ENCODE data around the gene CDCA4. TPM values are rescaled to one million over a fixed set of nuclear protein-coding genes. Genes with fewer than 3 reads are reported as not detected.

The CDCA4 gene
- total RNA-seq, 1 donor from 2014 or later = 6.9 TPM

DNA sequence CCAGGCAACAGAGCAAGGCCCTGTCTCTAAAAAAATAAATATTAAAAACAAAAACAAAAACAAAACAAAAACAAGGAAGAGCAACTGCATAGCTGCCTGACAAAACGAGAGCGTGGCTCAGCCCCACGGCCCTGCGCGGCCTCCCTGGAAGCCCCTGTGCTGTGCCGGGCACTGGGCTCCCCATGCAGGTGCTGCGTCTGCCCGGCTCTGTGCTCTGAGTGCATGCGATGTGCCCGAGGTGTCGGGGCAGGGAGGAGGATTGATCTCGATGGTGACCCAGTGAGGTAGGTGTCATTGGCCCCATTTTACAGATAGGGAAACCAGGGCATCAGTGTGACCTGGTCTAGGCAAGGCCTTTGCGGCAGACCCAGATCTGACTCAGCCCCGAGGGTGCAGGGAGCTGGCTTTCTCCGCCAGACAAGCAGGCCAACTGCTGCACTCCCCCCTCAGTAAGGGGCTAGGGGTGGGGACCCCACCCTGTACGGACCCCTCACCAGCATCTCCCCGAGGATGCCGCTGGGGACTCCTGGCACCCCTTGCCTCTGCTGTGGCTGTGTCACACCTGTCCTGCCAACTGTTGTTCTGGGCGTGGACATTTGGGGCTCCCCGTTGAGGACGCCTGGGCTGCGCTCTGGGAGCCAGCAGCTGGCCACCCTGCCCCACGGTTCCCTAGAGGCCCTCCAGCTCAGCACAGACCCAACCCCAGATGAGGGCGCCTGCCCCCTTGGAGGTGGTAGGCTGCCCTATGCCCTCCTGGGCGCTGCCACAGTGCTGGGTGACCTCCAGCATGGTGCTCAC is 29.1 kb upstream of the CDCA4 start:
- no peak for ATAC-seq
- intact Hi-C loops (cut with DNase I) = loop anchor here (10.0 kb wide), 1 partner anchor 75 kb away; the partner anchor contains the start of gene AHNAK2
- Histone ChIP-seq H3K9me3 (no peaks in the 10 kb centered on the region), H3K36me3 (peaks cover 24% of the 10 kb centered on the region), H3K27ac (no peak overlapping the region), H3K4me3 (no peak overlapping the region), H3K27me3 (ENCODE audit: low read depth) (no peaks in the 10 kb centered on the region), H3K4me1 (peaks cover 10% of the 10 kb centered on the region)
- TF ChIP-seq, protein P1, sequence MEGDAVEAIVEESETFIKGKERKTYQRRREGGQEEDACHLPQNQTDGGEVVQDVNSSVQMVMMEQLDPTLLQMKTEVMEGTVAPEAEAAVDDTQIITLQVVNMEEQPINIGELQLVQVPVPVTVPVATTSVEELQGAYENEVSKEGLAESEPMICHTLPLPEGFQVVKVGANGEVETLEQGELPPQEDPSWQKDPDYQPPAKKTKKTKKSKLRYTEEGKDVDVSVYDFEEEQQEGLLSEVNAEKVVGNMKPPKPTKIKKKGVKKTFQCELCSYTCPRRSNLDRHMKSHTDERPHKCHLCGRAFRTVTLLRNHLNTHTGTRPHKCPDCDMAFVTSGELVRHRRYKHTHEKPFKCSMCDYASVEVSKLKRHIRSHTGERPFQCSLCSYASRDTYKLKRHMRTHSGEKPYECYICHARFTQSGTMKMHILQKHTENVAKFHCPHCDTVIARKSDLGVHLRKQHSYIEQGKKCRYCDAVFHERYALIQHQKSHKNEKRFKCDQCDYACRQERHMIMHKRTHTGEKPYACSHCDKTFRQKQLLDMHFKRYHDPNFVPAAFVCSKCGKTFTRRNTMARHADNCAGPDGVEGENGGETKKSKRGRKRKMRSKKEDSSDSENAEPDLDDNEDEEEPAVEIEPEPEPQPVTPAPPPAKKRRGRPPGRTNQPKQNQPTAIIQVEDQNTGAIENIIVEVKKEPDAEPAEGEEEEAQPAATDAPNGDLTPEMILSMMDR (IDR thresholded peaks at IDR 0.05) = no peak
- peak; percentile 30 for DNase-seq

- Histone ChIP-seq H3K4me3 (no peak overlapping the region), H3K9me3 (no peaks in the 10 kb centered on the region), H3K27me3 (ENCODE audit: low read depth) (no peaks in the 10 kb centered on the region), H3K4me1 (peaks cover 10% of the 10 kb centered on the region), H3K36me3 (peaks cover 24% of the 10 kb centered on the region), H3K27ac (no peak overlapping the region)
- ATAC-seq (no peak), DNase-seq (peak; percentile 44)
- intact Hi-C loops (cut with DNase I) = loop anchor here (10.0 kb wide), 1 partner anchor 73 kb away; the partner anchor contains the start of gene AHNAK2
- TF ChIP-seq, protein P1 (IDR thresholded peaks at IDR 0.05) = no peak
These were observed 26.6 kb upstream of the CDCA4 start for GRCh38 chr14:105047283-105048016.

DNA sequence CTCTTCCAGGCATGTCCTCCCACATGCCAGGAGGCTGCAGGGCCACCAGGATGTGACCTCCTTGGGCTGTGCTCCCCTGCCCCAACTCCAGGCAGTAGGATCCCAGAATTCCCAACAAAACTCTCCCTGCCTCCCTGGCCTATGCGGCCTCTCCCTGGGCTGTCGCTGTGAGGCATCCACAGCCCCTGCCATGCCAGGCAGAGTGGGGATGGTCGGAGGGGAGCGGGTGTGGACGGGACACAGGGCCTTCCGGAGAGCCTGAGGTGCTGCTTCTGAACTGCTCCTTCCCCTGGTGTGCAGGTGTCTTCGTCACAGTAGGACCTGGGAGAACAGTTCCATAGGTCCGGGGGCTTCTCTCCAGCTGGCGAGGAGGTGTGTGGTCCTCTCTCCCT is 26.0 kb upstream of the CDCA4 start:
- H3K4me3 ChIP-seq = no peak overlapping the region
- peak; percentile 34 for DNase-seq
- intact Hi-C loops (cut with DNase I) = loop anchor here (10.0 kb wide), 1 partner anchor 72 kb away; the partner anchor contains the start of gene AHNAK2
- peaks cover 23% of the 10 kb centered on the region for H3K36me3 ChIP-seq
- no peak for ATAC-seq
- H3K9me3 ChIP-seq = no peaks in the 10 kb centered on the region
- no peaks in the 10 kb centered on the region for H3K27me3 ChIP-seq (ENCODE audit: low read depth)
- no peak overlapping the region for H3K27ac ChIP-seq
- peaks cover 10% of the 10 kb centered on the region for H3K4me1 ChIP-seq
- TF ChIP-seq, protein P1 (IDR thresholded peaks at IDR 0.05) = no peak

DNA sequence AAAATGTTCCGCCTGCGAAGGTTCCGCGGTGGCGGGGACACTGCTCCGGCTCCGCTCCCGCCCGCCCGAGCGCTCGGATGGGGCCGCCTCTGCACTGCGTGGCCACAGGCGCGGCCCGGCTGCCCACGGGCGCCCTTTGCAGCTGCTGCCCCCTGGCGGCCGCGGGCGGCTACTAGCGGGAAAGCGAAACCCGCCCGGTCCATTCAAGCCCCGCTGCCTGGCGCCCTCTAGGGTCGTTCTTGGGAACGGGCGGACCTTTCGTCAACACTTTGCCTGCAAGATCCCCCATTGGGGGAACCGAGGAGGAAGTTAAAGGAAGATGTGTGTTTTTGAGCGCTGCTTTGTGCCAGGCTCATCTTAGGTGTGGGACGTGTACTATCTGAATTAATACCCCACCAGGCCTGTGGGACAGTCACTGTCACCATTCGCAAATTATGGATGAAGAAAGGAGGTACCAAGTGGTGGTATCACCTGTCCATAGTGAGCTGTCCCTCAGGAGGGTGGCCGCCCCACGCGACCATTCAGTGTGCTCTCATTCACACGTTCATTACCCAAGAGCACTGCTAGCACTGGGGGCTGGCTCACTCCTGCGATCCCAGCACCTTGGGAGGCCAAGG is 24.9 kb upstream of the CDCA4 start:
- intact Hi-C loops (cut with DNase I) = loop anchor here (10.0 kb wide), 1 partner anchor 71 kb away; the partner anchor contains the start of gene AHNAK2
- H3K9me3 ChIP-seq = no peaks in the 10 kb centered on the region
- H3K36me3 ChIP-seq = peaks cover 13% of the 10 kb centered on the region
- H3K27me3 ChIP-seq (ENCODE audit: low read depth) = no peaks in the 10 kb centered on the region
- H3K4me3 ChIP-seq = no peak overlapping the region
- peak; percentile 95 for DNase-seq
- TF ChIP-seq, protein P1 (IDR thresholded peaks at IDR 0.05) = peak; percentile 100
- no peak overlapping the region for H3K27ac ChIP-seq
- peak; percentile 95 to 96 for ATAC-seq
- peaks cover 10% of the 10 kb centered on the region for H3K4me1 ChIP-seq

GRCh38 chr14:105043641-105044040 is 22.8 kb upstream of the CDCA4 start:
- Histone ChIP-seq H3K9me3 (no peaks in the 10 kb centered on the region), H3K4me1 (peaks cover 5% of the 10 kb centered on the region), H3K27ac (no peak overlapping the region), H3K4me3 (no peak overlapping the region), H3K27me3 (ENCODE audit: low read depth) (no peaks in the 10 kb centered on the region), H3K36me3 (no peaks in the 10 kb centered on the region)
- ATAC-seq (no peak), DNase-seq (peak; percentile 30)
- TF ChIP-seq, protein P1 (IDR thresholded peaks at IDR 0.05) = no peak
- intact Hi-C loops (cut with DNase I) = loop anchor here (10.0 kb wide), 1 partner anchor 69 kb away; the partner anchor contains the start of gene AHNAK2

Measured in lower lobe of right lung (tissue), 2 donors.